Liver (tissue), 3 donors: ENCODE data around the gene SIT1.
A peak's percentile ranks its signal among the peaks of the same experiment; 100 is the strongest.

ENCODE experiments used
- MAX ChIP-seq: IDR thresholded peaks from 2 replicates; pipeline ENCODE4 v1.6.1; 2016; ENCODE audit warnings: antibody characterized with exemption
- NR2F2 ChIP-seq: IDR thresholded peaks from 2 replicates; pipeline ENCODE4 v1.6.1; 2016; ENCODE audit warnings: antibody characterized with exemption
- RAD21 ChIP-seq, 2 donors: IDR thresholded peaks; 2 replicates each; pipeline ENCODE4 v1.6.1; 2016; ENCODE audit warnings: antibody characterized with exemption in 2 of 2, mild to moderate bottlenecking in 2 of 2
- RXRA ChIP-seq, 2 donors: IDR thresholded peaks; 2 replicates each; pipeline ENCODE4 v1.6.1; 2017 to 2018; ENCODE audit warnings: antibody characterized with exemption in 2 of 2, mild to moderate bottlenecking in 1 of 2
- TF ChIP-seq, protein P1 (sequence below): fragments of 150-350 bp; IDR thresholded peaks from 2 replicates; pipeline ENCODE4 v1.5.1; 2017; ENCODE audit warnings: improper control_type of control experiment, low read depth, low read length; ENCODE audit not compliant: missing input control
- TF ChIP-seq, protein P2 (sequence below): IDR thresholded peaks from 2 replicates; pipeline ENCODE4 v1.6.1; 2016; ENCODE audit warnings: antibody characterized with exemption, mild to moderate bottlenecking
- donor health status: healthy.
- donor health status: healthy.

GRCh38 chr9:35657546-35658136, 6.9 kb upstream of the SIT1 start, which contains the start of gene RMRP:
- TF ChIP-seq, protein P1, sequence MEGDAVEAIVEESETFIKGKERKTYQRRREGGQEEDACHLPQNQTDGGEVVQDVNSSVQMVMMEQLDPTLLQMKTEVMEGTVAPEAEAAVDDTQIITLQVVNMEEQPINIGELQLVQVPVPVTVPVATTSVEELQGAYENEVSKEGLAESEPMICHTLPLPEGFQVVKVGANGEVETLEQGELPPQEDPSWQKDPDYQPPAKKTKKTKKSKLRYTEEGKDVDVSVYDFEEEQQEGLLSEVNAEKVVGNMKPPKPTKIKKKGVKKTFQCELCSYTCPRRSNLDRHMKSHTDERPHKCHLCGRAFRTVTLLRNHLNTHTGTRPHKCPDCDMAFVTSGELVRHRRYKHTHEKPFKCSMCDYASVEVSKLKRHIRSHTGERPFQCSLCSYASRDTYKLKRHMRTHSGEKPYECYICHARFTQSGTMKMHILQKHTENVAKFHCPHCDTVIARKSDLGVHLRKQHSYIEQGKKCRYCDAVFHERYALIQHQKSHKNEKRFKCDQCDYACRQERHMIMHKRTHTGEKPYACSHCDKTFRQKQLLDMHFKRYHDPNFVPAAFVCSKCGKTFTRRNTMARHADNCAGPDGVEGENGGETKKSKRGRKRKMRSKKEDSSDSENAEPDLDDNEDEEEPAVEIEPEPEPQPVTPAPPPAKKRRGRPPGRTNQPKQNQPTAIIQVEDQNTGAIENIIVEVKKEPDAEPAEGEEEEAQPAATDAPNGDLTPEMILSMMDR: peak; percentile 49
- TF ChIP-seq, protein P2, sequence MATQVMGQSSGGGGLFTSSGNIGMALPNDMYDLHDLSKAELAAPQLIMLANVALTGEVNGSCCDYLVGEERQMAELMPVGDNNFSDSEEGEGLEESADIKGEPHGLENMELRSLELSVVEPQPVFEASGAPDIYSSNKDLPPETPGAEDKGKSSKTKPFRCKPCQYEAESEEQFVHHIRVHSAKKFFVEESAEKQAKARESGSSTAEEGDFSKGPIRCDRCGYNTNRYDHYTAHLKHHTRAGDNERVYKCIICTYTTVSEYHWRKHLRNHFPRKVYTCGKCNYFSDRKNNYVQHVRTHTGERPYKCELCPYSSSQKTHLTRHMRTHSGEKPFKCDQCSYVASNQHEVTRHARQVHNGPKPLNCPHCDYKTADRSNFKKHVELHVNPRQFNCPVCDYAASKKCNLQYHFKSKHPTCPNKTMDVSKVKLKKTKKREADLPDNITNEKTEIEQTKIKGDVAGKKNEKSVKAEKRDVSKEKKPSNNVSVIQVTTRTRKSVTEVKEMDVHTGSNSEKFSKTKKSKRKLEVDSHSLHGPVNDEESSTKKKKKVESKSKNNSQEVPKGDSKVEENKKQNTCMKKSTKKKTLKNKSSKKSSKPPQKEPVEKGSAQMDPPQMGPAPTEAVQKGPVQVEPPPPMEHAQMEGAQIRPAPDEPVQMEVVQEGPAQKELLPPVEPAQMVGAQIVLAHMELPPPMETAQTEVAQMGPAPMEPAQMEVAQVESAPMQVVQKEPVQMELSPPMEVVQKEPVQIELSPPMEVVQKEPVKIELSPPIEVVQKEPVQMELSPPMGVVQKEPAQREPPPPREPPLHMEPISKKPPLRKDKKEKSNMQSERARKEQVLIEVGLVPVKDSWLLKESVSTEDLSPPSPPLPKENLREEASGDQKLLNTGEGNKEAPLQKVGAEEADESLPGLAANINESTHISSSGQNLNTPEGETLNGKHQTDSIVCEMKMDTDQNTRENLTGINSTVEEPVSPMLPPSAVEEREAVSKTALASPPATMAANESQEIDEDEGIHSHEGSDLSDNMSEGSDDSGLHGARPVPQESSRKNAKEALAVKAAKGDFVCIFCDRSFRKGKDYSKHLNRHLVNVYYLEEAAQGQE: peak; percentile 88
- TF ChIP-seq RAD21 (IDR thresholded peaks at IDR 0.05) (peak; percentile 29 to 45), RXRA (IDR thresholded peaks at IDR 0.05) (peak; percentile 55 to 89), NR2F2 (peak; percentile 7), MAX (peak; percentile 99)
